Measurements from ENCODE around the gene ADARB2.

The ADARB2 gene

DNA sequence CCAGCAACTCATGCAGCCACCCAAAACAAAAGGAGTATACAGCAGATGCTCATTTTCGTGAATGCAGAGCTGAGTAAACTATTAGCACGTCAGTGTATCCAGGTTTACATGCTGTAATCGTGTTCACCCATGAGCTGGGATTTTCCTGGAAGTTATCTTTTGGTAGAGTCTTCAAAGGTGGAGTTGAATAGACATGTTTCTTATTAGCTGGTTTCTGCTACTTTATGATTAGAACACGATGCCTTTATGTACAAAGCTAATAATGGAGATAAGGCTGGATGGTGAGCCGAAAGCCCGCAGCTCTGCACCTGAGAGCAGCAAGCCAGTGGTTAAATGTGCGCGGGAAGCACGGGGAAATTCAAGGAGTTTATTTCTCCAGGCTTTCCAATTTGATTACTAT is 123.8 kb downstream of the ADARB2 start:
- no peak for DNase-seq (ENCODE audit: low spot score)

DNA sequence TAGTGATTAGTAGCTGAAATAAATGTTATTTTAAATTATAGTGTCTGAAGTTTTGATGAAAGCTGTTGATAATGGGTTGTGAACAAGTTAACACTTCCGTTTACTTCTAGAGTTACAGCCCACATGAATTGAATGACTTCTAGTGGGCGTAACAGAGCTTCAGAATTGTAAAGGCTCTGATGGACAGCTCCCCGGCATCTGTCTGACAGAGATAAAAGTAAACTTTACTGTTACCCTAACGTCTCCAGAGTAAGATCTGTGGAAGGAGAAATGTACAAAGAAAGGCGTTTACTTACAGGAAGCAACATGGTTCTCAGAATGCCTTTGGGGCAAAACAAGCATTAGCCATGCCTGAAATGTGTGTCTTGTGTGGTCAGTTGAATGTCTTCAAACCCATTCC is 124.4 kb downstream of the ADARB2 start:
- DNase-seq (ENCODE audit: low spot score), result no peak

DNA sequence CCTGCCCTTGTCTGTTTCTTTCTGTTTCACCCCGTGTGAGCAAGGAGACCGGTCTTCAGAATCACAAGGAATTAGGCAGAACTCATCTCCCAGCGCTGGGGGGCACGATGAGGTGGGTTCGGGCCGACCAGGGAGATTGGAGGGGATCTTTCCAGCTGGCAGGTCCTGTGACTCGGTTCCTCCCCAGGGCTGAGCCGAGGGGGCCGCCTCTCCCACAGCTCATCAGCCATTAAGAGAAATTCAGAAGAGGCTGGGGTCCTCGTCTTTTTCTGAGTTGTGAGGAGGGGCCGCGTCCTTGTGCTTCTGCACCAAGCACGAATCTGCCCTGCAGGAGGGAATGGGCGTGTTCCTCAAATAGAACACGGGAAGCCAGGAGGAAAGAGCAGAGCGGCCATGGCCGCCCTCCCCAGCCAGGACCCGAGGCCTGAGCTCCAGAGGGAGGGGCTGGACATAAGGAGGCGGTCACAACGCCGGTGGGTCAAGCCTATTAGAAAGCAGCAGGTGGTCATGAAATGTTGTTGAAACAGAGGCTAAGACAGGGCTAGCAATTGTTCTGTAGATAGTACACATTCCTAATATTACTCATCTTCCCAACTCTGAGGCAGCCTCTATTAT is 125.3 kb downstream of the ADARB2 start:
- DNase-seq (ENCODE audit: low spot score), result no peak

DNA sequence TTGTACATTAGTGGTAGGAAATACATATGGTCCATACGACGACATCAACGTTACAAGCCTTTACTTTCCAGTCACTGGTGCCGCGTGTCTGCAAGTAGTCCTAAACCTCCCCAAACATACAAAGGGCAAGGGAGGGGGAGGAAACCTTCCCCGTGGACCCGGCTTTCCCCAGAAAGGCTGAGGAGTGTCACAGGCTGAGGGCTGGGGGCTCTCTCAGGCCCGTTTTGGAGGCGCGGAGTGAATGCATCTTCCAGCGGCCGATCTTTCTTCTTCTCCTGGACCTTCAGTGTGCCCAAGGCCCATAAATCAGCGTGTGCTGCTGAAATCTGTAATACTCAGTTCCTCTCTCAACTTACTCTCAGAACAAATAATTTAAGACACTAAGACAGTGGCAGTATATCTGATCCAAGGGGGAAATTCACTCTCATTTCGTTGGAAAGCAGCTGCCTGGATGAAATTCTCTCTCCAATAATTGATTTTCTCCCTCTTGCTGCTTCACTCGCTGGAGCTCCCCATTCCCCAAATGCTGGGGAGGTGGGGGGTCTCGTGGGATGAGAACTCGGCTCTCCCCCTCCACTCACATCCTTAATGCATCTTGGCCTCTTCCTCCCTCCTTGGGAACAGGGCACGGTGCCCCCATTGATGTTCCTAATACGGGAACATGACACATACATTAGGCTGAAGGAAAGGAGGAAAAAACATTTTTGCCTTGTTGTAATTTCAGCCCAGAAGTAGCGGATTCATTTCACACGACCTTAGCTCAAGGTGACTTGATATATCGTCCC is 126.1 kb downstream of the ADARB2 start:
- no peak for DNase-seq (ENCODE audit: low spot score)

DNA sequence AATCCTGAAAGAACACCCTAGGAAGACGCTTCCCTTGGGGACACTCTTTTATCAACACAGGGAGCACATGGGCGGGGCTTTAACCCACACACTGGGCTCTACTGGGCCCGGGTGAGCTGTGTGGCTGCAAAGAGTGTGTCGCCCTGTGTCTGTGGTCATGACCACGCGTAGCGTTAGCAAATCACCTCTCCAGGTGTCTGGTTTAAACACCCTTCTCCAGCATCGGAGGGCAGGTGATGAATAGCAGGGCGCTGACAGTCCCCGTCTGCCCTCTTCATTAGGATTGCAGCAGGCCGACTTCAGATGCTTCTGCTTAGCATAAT is 127.7 kb downstream of the ADARB2 start:
- no peak for DNase-seq (ENCODE audit: low spot score)

DNA sequence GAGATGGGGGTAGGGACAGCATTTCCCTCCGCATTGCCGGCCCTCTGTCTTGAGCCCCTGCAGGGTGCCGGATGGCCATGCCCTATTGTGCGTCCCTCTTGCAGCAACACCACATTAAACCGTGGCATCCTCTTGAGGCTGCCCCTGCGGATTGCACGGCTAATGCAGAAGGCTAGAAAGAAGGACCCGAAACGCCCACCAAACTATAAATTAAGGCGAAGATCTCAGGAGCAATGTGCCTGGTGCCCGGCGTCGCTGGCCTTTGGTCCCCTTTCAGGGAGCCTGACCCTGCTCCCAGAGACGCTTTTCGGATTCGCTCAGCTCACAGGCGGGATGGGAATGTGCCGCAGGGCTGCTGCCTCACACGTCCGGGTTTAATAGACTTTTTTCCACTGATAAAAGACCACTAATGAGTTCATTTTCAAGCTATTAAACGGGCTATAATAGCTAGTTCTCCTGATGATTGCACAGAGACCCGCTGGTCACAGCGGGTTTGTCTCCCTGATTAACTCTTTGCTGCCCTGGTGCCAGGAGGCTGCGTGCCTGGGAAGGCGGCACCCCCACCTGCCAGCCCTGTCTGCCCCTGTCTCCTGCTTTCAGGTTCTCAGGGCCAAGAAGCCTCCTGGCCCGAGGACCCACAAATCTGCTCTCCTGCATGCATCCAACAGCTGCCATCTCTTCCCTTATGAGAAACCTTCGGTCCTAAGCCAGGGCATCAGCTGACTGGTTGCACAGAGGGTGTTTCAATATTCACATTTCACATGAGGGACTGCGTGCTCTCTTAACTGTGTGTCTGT is 128.3 kb downstream of the ADARB2 start:
- no peak for DNase-seq (ENCODE audit: low spot score)

DNA sequence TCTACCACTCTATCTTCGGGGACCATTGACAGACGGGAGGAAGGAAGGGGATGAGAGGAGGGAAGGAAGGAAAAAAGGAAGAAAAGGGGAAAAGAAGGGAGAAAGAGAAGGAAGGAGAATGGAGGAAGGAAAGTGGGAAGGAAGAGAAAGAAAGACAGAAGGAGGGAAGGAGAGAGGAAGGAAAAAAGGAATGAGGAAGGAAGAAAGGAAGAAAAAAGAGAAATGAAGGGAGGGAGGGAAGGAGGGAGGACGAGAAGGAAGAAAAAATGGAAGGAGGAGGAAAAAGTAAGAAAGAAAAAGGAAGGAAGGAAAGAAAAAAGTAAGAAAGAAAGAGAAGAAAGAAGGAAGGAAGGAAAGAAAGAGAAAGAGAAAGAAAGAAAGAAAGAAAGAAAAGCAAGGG is 128.9 kb downstream of the ADARB2 start:
- no peak for DNase-seq (ENCODE audit: low spot score)

DNA sequence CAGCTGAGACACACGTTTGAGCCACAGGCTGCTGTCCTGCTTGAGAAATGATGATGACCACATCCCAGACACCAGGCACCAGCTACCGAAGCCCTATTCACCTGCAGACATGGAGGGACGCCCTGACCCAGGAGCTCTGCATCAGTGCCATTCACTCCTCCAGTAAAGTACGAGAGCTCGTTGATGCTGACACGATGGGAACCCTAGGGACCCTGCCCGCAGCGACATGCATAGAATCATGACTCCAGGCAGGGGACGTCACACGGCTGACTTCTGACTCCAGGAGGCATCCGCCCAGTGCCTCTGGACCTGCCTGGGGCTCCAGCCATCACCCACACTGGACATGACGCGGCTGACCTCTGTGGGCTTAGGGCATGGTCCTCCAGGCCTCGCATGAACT is 129.9 kb downstream of the ADARB2 start:
- no peak for DNase-seq (ENCODE audit: low spot score)

DNA sequence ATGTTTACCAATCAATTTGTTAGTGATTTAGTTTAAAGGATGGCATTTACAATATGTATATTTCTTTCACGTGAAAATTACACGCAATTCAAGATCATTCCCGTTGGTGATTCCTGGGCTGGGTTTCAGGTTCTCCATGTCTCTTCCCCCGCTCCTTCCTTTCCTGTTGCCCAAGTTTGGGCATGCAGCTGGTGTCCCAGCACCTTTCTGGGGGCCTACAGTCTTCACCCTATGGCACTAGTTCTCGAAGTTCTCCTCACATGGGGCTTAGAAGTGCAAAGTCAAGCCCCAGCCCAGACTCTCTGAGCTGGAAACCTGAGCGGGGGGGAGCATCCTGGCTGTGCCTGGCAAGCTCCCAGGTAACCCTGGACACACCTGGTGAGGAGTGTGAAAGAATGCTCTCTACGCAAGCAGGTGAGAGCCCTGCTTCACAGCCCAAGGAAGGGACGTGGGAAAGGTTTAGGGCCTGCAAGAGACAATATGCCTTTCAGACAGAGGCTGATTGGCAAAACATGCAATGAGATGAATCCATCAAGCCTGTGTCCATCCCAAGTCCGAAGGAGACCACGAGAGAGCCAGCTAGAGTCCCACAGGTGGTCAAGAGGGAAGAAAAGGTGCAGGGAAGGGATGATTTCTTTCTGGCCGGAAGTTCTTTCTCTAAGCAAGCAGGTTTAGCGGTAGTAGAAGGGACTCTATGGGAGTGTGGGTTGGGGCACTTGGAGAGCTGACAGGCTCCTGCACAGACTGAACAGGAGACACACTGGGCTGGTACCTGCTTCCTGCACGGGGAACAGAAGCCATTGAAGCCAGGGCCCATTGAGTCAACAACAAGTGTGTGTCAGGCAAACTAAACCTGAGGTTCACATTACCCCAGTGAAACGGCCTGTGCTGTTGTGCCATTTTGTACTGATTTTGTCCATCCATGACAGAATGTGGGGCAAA is 131.1 kb downstream of the ADARB2 start:
- no peak for DNase-seq (ENCODE audit: low spot score)

DNA sequence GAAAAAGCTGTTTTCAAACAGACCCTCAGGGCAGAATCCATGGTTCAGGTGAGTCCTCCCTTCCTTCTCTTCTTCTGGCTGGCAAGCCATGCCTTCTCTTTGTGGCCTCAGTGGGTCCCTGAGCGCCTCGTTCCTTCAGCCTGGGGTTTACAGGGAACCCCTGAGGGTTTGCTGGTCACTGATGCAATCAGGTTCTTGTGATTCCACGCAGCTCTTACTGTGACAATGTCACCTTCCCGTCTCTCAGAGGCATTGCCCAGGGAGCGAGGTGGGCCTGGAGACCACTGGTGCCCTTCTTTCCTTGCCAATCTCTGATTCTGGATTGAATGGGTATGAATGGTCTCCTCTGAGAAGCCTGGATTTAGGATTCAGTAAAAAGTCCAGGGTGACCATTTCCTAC is 132.2 kb downstream of the ADARB2 start:
- no peak for DNase-seq (ENCODE audit: low spot score)

DNA sequence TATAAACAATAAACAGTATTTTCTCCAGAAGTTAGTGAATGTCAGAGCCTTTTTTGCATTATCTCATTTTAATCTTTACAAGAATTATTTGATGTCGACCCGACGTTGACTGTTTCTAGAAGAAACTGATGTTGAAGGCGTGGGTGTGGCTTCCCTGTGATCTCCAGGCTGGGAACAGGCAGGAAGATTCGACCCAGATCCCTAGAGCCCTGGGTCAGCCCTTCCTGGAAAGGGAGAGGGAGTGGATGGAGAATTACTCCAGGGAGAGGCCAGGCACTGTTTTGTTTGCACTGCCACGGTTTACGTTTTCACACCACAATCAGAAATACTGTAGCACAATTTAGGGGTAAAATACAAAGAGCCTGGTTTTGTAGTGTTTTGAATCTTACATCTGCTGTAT is 133.1 kb downstream of the ADARB2 start:
- DNase-seq (ENCODE audit: low spot score), result no peak

DNA sequence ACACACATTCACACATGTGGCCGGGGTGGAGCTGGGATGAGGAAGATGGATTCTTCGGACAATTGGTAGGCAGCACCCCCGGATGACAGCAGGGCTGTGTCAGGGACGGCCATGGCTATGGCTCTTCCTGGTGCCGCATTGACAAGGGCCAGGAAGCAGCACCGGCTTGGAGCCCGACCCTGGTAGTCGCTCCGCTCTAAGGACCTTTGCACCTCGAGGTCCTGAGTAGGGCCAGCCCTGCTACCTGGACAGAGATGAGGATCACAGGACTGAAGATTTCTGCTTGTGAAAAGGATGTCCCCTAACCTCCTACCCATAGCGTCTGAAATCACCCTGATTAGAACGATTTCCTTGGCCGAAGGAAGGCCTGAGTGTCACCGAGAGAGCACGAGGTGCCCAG is 134.1 kb downstream of the ADARB2 start:
- no peak for DNase-seq (ENCODE audit: low spot score)

DNA sequence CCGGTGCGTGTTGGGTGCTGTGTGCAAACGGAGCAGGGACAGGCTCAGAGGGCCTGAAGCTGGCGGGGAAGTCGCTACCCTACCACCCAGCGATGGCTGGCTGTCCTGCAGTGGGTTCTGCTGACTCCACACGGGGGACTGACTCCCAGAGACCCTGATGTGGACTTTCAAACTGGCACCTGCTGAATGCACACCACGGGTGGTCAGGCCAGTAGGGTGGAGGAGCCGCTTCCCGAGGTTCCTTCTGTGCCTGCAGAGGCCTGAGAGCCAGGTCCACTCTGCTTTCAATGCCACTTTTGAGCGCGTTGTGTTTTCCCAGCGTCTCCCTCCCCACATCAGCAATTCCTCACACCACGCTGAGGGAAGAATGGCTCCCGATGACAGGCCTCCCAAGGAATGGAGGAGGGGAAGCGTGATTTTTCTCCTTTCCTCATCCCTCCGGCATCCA is 135.3 kb downstream of the ADARB2 start:
- no peak for DNase-seq (ENCODE audit: low spot score)

DNA sequence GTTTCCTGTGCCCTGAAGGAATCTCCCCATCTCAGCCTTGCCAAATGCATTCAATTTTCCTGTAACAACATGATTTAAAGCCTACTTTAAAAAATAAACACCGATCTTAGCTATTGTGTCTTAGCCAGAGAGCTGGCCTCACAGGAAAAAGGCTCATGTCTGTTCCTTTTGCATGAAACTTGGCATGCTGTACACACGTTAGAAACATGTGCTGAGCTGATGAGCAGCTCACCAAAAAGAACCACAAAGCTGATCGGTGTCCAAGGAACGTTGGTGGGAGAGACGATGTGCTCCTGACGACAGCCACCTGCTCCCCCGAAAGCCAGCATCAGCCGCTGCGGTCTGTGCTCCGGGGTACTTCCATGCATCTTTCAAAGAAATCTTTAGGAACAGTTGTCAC is 135.9 kb downstream of the ADARB2 start:
- no peak for DNase-seq (ENCODE audit: low spot score)

DNA sequence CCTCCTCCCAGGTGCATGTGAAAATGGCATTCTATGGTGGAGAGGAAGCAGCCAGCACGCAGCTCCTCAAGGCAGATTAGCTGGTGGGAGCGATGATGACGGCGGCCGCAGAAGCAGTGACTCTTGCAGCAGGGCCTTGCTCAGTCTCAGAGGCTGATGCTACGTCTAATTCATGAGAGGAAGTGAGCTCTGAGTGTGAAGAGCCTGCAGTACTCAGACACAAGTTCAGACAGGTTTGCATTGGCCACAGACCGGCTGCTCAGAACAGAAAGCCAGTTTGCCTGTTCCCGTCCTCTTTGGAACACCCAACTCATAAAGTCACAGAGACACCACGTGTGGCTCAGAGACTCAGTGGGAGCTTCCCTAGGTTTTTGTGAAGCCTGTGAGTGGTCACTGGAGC is 136.5 kb downstream of the ADARB2 start:
- no peak for DNase-seq (ENCODE audit: low spot score)

DNA sequence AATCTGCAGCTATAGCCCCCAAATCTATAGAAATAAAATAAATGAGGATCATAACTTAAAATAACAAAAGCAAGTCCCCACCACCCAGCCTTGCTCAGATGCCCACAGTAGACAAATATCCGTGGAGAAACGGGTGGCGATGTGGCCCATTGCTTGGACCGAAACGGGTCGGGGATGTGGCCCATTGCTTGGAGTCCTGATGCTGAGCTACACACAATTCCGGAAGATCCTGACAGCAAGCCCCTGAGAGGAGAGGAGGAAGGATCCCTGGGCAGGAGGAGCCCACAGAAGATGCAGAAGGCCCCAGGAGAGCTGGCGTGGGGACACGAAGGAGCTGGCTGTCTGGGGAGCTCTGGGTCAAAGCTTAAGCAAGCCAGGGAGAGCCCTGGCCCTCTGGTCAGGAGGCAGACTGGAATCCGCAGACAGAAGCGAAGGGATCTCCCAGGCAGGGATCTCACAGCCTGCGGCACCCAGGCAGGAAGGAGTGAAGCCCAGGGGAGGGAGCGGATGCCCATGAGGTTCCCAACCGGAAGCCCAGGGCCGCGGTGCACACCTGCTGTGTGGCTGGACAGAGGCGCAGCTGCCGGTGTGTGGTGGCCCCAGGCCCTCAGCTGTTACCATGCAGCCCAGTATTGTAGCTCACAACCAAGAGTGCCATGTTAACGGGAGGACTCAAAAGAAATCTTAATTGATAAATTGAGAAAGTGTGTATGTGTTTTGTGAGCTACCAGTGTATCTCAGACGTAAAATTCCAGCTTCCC is 138.8 kb downstream of the ADARB2 start:
- DNase-seq (ENCODE audit: low spot score), result no peak

DNA sequence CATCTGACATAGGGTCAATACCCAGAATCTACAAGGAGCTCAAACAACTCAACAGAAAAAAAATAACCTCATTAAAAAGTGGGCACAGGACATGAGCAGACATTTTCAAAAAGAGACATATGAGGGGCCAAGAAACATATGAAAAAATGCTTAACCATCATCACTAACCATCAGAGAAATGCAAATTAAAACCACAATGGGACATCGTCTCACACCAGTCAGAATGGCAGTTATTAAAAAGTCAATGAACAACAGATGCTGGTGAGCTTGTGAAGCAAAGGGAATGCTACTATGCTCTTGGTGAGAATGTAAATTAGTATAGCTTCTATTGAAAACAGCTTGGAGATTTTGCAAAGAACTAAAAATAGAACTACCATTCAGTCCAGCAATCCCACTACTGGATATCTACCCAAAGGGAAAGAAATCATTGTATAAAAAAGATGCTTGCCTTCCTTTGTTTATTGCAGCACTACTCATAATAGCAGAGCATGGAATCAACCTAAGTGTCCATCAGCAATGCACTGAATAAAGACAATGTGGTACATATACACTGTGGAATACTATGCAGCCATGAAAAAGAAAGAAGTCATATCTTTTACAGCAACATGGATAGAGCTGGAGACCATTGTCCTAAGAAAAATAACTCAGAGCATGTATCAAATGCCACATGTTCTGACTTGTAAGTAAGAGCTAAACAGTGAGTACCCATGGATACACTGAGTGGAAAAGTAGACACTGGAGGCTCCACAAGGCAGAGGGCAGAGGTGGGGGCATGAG is 139.8 kb downstream of the ADARB2 start:
- no peak for DNase-seq (ENCODE audit: low spot score)

DNA sequence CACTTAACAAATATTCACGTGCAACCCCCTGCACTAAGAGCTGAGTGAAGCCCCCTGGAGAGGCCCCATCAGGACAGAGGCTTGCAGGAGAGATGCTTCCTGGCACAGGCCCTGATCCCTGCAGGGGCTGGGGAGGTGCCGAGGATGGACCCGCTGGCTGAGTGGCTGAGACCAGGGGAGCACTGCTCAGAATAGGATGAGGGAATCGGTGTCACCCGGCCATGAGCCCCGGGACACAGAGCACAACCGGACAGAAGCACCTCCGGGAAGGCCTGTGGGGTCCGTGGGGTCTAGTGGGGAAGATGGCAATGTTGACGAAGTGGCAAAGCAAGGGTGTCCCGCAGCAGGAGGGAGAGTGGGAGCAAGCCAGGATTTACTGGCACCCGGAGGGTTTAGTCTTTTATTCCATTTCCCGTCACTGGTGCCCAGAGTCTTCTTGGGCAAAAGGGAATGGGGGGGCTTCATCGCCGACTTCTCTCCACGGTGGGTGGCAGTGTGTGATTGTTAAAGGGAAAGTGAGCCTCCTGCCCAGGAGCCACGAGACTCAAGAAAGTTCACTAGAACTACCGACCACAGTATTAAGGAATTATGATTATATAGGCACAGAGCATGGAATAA is 140.7 kb downstream of the ADARB2 start:
- DNase-seq (ENCODE audit: low spot score), result no peak

DNA sequence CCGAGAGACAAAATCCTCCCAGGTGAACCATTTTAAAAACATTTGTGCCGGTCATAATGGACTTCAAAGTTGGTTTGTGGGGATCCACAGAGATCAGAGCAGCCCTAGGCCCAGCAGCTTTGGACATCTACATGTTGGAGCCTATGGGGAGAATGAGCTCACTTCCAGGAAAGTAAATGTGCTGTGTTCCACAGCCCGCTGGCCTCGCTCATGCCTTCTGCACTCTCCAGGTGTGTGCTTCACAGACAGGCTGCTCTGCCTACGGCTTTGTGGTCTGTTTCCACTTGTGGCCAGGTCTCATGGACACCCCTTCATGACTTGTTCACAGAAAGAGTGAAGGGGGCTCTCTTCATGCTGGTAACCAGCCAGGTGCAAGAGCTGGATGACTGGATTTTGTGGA is 141.6 kb downstream of the ADARB2 start:
- DNase-seq (ENCODE audit: low spot score), result no peak

DNA sequence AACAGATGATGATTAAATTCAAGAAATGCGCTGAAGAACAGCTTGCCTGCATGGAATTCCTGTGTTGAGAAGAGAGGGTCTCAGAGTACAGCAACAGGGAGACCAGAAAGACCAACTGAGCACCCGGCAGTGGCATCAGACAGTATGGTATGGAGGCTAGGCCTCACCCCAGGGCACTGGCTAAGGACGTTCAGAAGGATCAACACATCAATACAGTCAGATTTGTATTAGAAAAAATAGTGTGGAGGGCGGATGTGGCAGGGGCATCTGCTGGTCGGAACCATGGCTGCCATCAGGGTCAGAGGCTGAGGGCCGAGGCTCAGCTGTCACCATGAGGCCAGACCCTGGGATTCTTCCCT is 142.1 kb downstream of the ADARB2 start:
- DNase-seq (ENCODE audit: low spot score), result no peak

Data from GM03348 (cell line).